Measurements from ENCODE around the gene HSPA12B.

HSPA12B gene

GRCh38 chr20:3731944-3732326, 550 bp upstream of the HSPA12B start:
- no peak for TF ChIP-seq EZH2 (IDR thresholded peaks at IDR 0.05; ENCODE audit: borderline replicate concordance, low read length)
- TF ChIP-seq CTCF (IDR thresholded peaks at IDR 0.05; ENCODE audit: low read length) = no peak
- H3K79me2 ChIP-seq (ENCODE audit: insufficient read depth, low read length) = no peaks in the 10 kb centered on the region
- H3K27ac ChIP-seq (ENCODE audit: low read depth, low read length, poor library complexity, severe bottlenecking) = no peak overlapping the region
- H3K9me2 ChIP-seq (ENCODE audit: low read depth, low read length) = no peaks in the 10 kb centered on the region
- H3K9ac ChIP-seq (ENCODE audit: low read length) = no peak overlapping the region
- H2AFZ ChIP-seq (ENCODE audit: low read length) = no peak overlapping the region
- peaks cover 6% of the 10 kb centered on the region for H3K27me3 ChIP-seq (ENCODE audit: insufficient read depth, low read length)
- H4K20me1 ChIP-seq (ENCODE audit: insufficient read depth, low read length) = no peaks in the 10 kb centered on the region
- no peak overlapping the region for H3K4me3 ChIP-seq (ENCODE audit: low read depth, low read length, poor library complexity, severe bottlenecking)
- no peak overlapping the region for H3K4me2 ChIP-seq (ENCODE audit: low read length)
- H3K9me3 ChIP-seq (ENCODE audit: low read length) = no peaks in the 10 kb centered on the region
- H3K36me3 ChIP-seq (ENCODE audit: insufficient read depth, low read length) = no peaks in the 10 kb centered on the region
- H3F3A ChIP-seq (ENCODE audit: insufficient read depth, low read length) = no peaks in the 10 kb centered on the region
- H3K4me1 ChIP-seq (ENCODE audit: insufficient read depth, low read length, severe bottlenecking) = no peaks in the 10 kb centered on the region

DNA sequence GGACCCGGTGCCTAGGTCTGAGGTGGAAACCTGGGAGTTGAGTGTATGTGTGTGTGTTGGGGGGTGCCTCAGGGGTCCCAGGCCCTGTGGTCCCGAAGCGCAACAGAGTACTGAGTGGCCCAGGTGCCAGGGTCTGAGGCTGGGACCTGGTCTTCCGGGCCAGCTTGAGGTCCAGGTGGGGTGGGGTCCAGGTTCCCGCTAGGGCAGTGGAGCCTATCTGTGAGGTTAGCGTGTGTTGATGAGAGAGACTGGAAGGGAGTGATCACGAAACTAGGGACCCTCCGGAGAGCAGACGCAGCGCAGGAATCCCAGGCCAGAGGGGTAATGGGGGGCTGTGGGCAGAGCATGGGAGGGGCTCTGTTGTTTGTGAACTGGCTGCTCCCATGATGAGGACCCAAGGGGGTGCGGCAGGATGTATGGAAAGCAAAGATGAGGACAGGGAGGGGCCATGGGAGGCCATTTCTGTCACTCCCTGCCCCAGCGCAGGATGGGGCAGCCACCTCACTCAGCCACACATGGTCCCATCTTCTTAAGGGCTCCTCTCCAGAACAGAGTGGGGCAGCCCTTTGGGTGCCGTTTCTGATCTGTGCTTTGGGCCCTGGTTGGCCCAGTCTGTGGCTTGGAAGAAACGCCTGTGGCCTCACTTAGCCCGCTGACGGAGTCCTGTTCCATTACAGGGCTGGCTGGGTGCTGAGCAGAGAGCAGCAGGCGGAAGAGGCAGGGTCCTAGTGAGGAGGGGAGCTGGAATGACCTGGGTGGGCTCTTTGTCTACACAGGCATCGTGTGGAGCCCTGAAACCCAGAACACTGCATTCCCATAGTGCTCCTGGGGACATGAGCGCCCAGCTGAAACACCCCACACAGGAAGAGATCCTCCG, 872 bp downstream of the HSPA12B start:
- H3K9ac ChIP-seq (ENCODE audit: low read length) = no peak overlapping the region
- H3K27ac ChIP-seq (ENCODE audit: low read depth, low read length, poor library complexity, severe bottlenecking) = no peak overlapping the region
- no peaks in the 10 kb centered on the region for H3K4me1 ChIP-seq (ENCODE audit: insufficient read depth, low read length, severe bottlenecking)
- H3K4me3 ChIP-seq (ENCODE audit: low read depth, low read length, poor library complexity, severe bottlenecking) = no peak overlapping the region
- H3K9me3 ChIP-seq (ENCODE audit: low read length) = no peaks in the 10 kb centered on the region
- H4K20me1 ChIP-seq (ENCODE audit: insufficient read depth, low read length) = no peaks in the 10 kb centered on the region
- no peak overlapping the region for H3K4me2 ChIP-seq (ENCODE audit: low read length)
- H2AFZ ChIP-seq (ENCODE audit: low read length) = no peak overlapping the region
- peaks cover 6% of the 10 kb centered on the region for H3K27me3 ChIP-seq (ENCODE audit: insufficient read depth, low read length)
- no peaks in the 10 kb centered on the region for H3K79me2 ChIP-seq (ENCODE audit: insufficient read depth, low read length)
- H3K36me3 ChIP-seq (ENCODE audit: insufficient read depth, low read length) = no peaks in the 10 kb centered on the region
- H3K9me2 ChIP-seq (ENCODE audit: low read depth, low read length) = no peaks in the 10 kb centered on the region
- H3F3A ChIP-seq (ENCODE audit: insufficient read depth, low read length) = no peaks in the 10 kb centered on the region
- TF ChIP-seq EZH2 (IDR thresholded peaks at IDR 0.05; ENCODE audit: borderline replicate concordance, low read length) = no peak

- no peaks in the 10 kb centered on the region for H3K9me3 ChIP-seq (ENCODE audit: low read length)
- H3K27ac ChIP-seq (ENCODE audit: low read depth, low read length, poor library complexity, severe bottlenecking) = no peak overlapping the region
- H3K27me3 ChIP-seq (ENCODE audit: insufficient read depth, low read length) = peaks cover 6% of the 10 kb centered on the region
- TF ChIP-seq EZH2 (IDR thresholded peaks at IDR 0.05; ENCODE audit: borderline replicate concordance, low read length) (no peak), CTCF (IDR thresholded peaks at IDR 0.05; ENCODE audit: low read length) (no peak)
- no peak overlapping the region for H3K9ac ChIP-seq (ENCODE audit: low read length)
- H3K4me3 ChIP-seq (ENCODE audit: low read depth, low read length, poor library complexity, severe bottlenecking) = no peak overlapping the region
- H3K9me2 ChIP-seq (ENCODE audit: low read depth, low read length) = no peaks in the 10 kb centered on the region
- H3K4me2 ChIP-seq (ENCODE audit: low read length) = no peak overlapping the region
- H3K79me2 ChIP-seq (ENCODE audit: insufficient read depth, low read length) = no peaks in the 10 kb centered on the region
- no peak overlapping the region for H2AFZ ChIP-seq (ENCODE audit: low read length)
- H3K36me3 ChIP-seq (ENCODE audit: insufficient read depth, low read length) = no peaks in the 10 kb centered on the region
- no peaks in the 10 kb centered on the region for H4K20me1 ChIP-seq (ENCODE audit: insufficient read depth, low read length)
- H3F3A ChIP-seq (ENCODE audit: insufficient read depth, low read length) = no peaks in the 10 kb centered on the region
- no peaks in the 10 kb centered on the region for H3K4me1 ChIP-seq (ENCODE audit: insufficient read depth, low read length, severe bottlenecking)
Measured at GRCh38 chr20:3734111-3734843, 1.8 kb downstream of the HSPA12B start.
